IMR-90 (cell line): Measurements from ENCODE around the gene DOK6. TPM values are rescaled to one million over a fixed set of nuclear protein-coding genes. Genes with fewer than 3 reads are reported as not detected.
A peak's percentile ranks its signal among the peaks of the same experiment; 100 is the strongest.

Experiments used
- ATAC-seq: fragments of 200-7000 bp; cut with Tn5 transposase; 2 replicates; pipeline ENCODE4 v1.9.1; 2020; ENCODE audit warnings: low read depth, mild to moderate bottlenecking, moderate library complexity
- BruUV-seq: library from RNA; stranded (reverse); fragments of 400-500 nt; replicated peaks from 2 replicates; lab custom pipeline; 2021; lab: Mats Ljungman, UMichigan
- CTCF ChIA-PET: fragments of 300-600 bp; formaldehyde crosslinking; extraction: SDS; loops from one replicate; lab custom pipeline; 2021; ENCODE audit warnings: antibody characterized with exemption; lab: Yijun Ruan, JAX
- POLR2A ChIA-PET: fragments of 300-600 bp; sonication (Branson Sonifier 250); formaldehyde crosslinking; loops from one replicate; lab custom pipeline; 2022; ENCODE audit warnings: antibody characterized with exemption; ENCODE audit not compliant: unreplicated experiment; lab: Charles Lee
- DNase-seq: peaks from one replicate; pipeline ENCODE4 v3.0.0; 2013
- H2AFZ ChIP-seq: replicated peaks from 2 replicates; pipeline ENCODE3; 2013; ENCODE audit warnings: low read length, mild to moderate bottlenecking; ENCODE audit not compliant: poor library complexity
- H2AK5ac ChIP-seq: 2 replicates; pipeline ENCODE4 v1.6.1; 2013; ENCODE audit warnings: low read depth, low read length, inconsistent platforms
- H2AK9ac ChIP-seq: replicated peaks from 2 replicates; pipeline ENCODE3; 2013; ENCODE audit warnings: mild to moderate bottlenecking, low read depth, low read length, moderate library complexity; ENCODE audit not compliant: poor library complexity
- H2BK120ac ChIP-seq: 2 replicates; pipeline ENCODE4 v1.6.1; 2013; ENCODE audit warnings: low read depth, low read length, inconsistent platforms
- H2BK15ac ChIP-seq: 3 replicates; pipeline ENCODE4 v1.6.1; 2013; ENCODE audit warnings: low read depth, low read length, inconsistent platforms
- H2BK20ac ChIP-seq: 2 replicates; pipeline ENCODE4 v1.6.1; 2013; ENCODE audit warnings: low read depth, mild to moderate bottlenecking, inconsistent platforms, low read length, moderate library complexity
- H2BK5ac ChIP-seq: 2 replicates; pipeline ENCODE4 v1.6.1; 2013; ENCODE audit warnings: mild to moderate bottlenecking, low read depth, low read length, inconsistent platforms; ENCODE audit not compliant: poor library complexity, severe bottlenecking
- H3K14ac ChIP-seq: replicated peaks from 2 replicates; pipeline ENCODE4 v1.6.1; 2013; ENCODE audit warnings: low read depth, low read length, inconsistent platforms
- H3K18ac ChIP-seq: 2 replicates; pipeline ENCODE4 v1.6.1; 2013; ENCODE audit warnings: low read depth, low read length, control low read depth
- H3K23ac ChIP-seq: 2 replicates; pipeline ENCODE4 v1.6.1; 2013; ENCODE audit warnings: low read depth, low read length, inconsistent platforms
- H3K27ac ChIP-seq: 2 replicates; pipeline ENCODE4 v1.5.1; 2013; ENCODE audit warnings: mild to moderate bottlenecking, control low read depth, low read length; ENCODE audit not compliant: insufficient read depth
- H3K27me3 ChIP-seq: 2 replicates; pipeline ENCODE4 v1.6.1; 2013; ENCODE audit warnings: low read length; ENCODE audit not compliant: control insufficient read depth, insufficient read depth
- H3K36me3 ChIP-seq: 2 replicates; pipeline ENCODE4 v1.6.1; 2013; ENCODE audit warnings: low read length, mixed read lengths; ENCODE audit not compliant: control insufficient read depth, insufficient read depth
- H3K4ac ChIP-seq: 2 replicates; pipeline ENCODE4 v1.6.1; 2013; ENCODE audit warnings: low read depth, low read length, inconsistent platforms
- H3K4me1 ChIP-seq: 2 replicates; pipeline ENCODE4 v1.6.1; 2013; ENCODE audit warnings: low read length, mixed read lengths; ENCODE audit not compliant: control insufficient read depth, insufficient read depth
- H3K4me2 ChIP-seq: 2 replicates; pipeline ENCODE4 v1.6.1; 2013; ENCODE audit warnings: low read depth, mild to moderate bottlenecking, control low read depth, low read length, moderate library complexity
- H3K4me3 ChIP-seq: 2 replicates; pipeline ENCODE4 v1.5.1; 2013; ENCODE audit warnings: low read depth, mild to moderate bottlenecking, control low read depth, low read length, moderate library complexity; ENCODE audit not compliant: insufficient read depth
- H3K56ac ChIP-seq: 2 replicates; pipeline ENCODE4 v1.6.1; 2013; ENCODE audit warnings: low read length, inconsistent platforms; ENCODE audit not compliant: insufficient read depth; ENCODE audit errors: extremely low read depth
- H3K79me1 ChIP-seq, 2 experiments: 2 replicates each; pipeline ENCODE4 v1.6.1; 2013; ENCODE audit warnings: low read length in 2 of 2, inconsistent platforms in 1 of 2, low read depth in 1 of 2
- H3K9ac ChIP-seq: 2 replicates; pipeline ENCODE4 v1.6.1; 2013; ENCODE audit warnings: low read depth, low read length, control low read depth
- H3K9me1 ChIP-seq: 2 replicates; pipeline ENCODE4 v1.6.1; 2013; ENCODE audit warnings: low read length, inconsistent platforms; ENCODE audit not compliant: insufficient read depth
- H3K9me3 ChIP-seq: 2 replicates; pipeline ENCODE4 v1.6.1; 2013; ENCODE audit warnings: low read length; ENCODE audit not compliant: control insufficient read depth, insufficient read depth
- H4K20me1 ChIP-seq: 2 replicates; pipeline ENCODE4 v1.6.1; 2013; ENCODE audit warnings: low read length, inconsistent platforms; ENCODE audit not compliant: insufficient read depth
- H4K5ac ChIP-seq: 2 replicates; pipeline ENCODE4 v1.6.1; 2013; ENCODE audit warnings: mild to moderate bottlenecking, low read depth, low read length, control low read depth
- H4K8ac ChIP-seq, 2 experiments: 2 replicates each; pipeline ENCODE4 v1.6.1; 2013; ENCODE audit warnings: low read depth in 2 of 2, low read length in 2 of 2, control low read depth in 1 of 2, inconsistent platforms in 1 of 2
- H4K91ac ChIP-seq: 2 replicates; pipeline ENCODE4 v1.6.1; 2013; ENCODE audit warnings: low read depth, low read length, inconsistent platforms; ENCODE audit not compliant: insufficient read depth
- FOS ChIP-seq: fragments of 150-350 bp; IDR thresholded peaks from 2 replicates; pipeline ENCODE4 v1.6.1; 2016; ENCODE audit warnings: low read depth, low read length
- MAFK ChIP-seq: IDR thresholded peaks from 2 replicates; pipeline ENCODE4 v1.6.1; 2012; ENCODE audit warnings: low read depth, low read length, improper control_type of control experiment
- WGBS, 2 experiments: methylation state at CpG; one replicate each; pipeline versions ENCODE4 v1.1.5 to v1.1.7; 2013; ENCODE audit warnings: missing lambda C conversion rate in 2 of 2; ENCODE audit not compliant: insufficient read length in 1 of 2; ENCODE audit errors: extremely low coverage in 2 of 2; 5-methylcytosine and 5-hydroxymethylcytosine counted together
- dilution Hi-C: fragments of 300-500 bp; cut with HindIII; formaldehyde crosslinking; loops from one replicate; pipeline ENCODE4 v1.14.3; 2018; ENCODE audit warnings: low sequenced_read_pairs; ENCODE audit not compliant: unreplicated experiment
- in situ Hi-C: fragments of 300-500 bp; cut with MboI; formaldehyde crosslinking; loops from 3 replicates; pipeline ENCODE4 v1.14.3; 2019; ENCODE audit warnings: low sequenced_read_pairs, inconsistent platforms, mixed read lengths
- intact Hi-C: fragments of 100-400 bp; cut with micrococcal nuclease; formaldehyde crosslinking; loops from 2 replicates; pipeline ENCODE4 v1.10.0; 2022
- polyA plus RNA-seq, 3 experiments: library from polyadenylated mRNA; depleted of rRNA; stranded (reverse); fragments of >200 nt; gene quantifications; 2 replicates each; pipeline ENCODE4 v1.2.3, GENCODE V29; 2012; ENCODE audit warnings: low replicate concordance in 1 of 3
- total RNA-seq: library from RNA; depleted of rRNA; stranded (reverse); fragments of >200 nt; gene quantifications from 2 replicates; pipeline ENCODE4 v1.2.3, GENCODE V29; 2012

The DOK6 gene
- total and polyA plus RNA-seq, 2 of the 4 experiments (the other 2 are of a cell fraction), result 1.9 to 2.7 TPM

DNA sequence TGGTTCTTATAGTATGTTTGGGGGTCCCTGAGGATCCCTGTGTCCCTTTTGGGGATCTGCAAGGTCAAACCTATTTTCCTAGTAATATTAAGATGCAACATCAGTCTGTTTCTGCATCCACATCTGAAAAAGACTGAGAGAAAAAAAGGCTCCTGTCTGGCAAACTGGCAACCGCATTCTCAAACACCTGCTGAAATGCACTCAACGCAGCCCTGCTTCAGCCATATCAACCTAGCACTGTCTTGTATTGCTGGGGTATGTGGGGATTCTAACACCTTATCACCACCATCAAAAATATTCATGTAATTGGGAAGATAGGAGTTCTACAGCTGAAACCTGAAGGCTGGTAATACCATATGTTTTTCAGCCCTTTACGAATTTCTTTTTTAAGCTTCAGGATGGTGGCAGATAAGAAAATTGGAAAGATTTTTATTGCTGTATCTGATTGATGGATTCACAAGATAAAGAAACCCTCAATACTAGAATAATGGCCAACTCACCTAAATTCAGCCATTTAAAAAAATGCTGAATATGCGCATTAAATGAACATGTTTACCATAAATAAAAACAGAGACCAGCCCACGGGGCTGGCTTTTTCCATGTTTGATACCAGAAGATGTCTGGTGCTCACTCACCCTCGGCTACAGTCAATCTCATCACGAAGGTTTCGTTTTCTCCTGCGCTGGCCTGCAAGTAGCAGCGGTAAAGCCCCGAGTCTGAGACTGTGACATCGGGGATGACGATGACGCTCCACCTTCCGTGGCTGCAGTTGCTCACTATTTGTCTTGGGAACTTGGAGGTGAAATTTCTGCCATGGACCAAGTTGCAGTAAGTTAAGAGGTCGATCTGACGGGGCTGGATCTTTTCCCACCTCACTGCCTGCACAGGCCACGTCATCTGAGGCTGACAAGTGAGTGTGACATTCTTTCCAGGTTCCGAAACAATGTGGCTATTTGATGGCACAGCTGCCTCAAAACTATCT is 494.7 kb downstream of the DOK6 start:
- intact Hi-C loops (no loop called here), in situ Hi-C loops (no loop called here), dilution Hi-C loops (no loop called here)
- Histone ChIP-seq H3K4me2 (no peak overlapping the region), H3K18ac (no peak overlapping the region), H4K91ac (no peak overlapping the region), H3K4me3 (no peak overlapping the region), H2AK5ac (no peak overlapping the region), H4K5ac (no peak overlapping the region), H3K9ac (no peak overlapping the region), H3K4ac (no peak overlapping the region), H2BK20ac (no peak overlapping the region), H3K56ac (no peak overlapping the region), H4K8ac (no peak overlapping the region), H2AK9ac (no peak overlapping the region), H3K23ac (no peak overlapping the region), H3K9me3 (no peaks in the 10 kb centered on the region), H2AFZ (no peak overlapping the region), H4K20me1 (no peaks in the 10 kb centered on the region), H3K4me1 (no peaks in the 10 kb centered on the region), H2BK5ac (no peak overlapping the region), H3K27ac (no peak overlapping the region), H2BK15ac (no peak overlapping the region), H3K9me1 (no peaks in the 10 kb centered on the region), H3K36me3 (no peaks in the 10 kb centered on the region), H3K27me3 (no peaks in the 10 kb centered on the region), H2BK120ac (no peak overlapping the region), H3K79me1 (no peaks in the 10 kb centered on the region), H3K14ac (no peak overlapping the region)
- ChIA-PET CTCF (no interaction called here), POLR2A (no interaction called here)
- ATAC-seq (no peak), DNase-seq (no peak)
- TF ChIP-seq MAFK (peak; percentile 82), FOS (no peak)
- WGBS, 2 experiments, result 94% methylated on average over 8 of the region's 19 CpGs; no CpG with 5 or more reads in 1 of the 2 experiments
- BruUV-seq, result no TSS peak
